Amniotic stem cell (primary cell): ENCODE measurements around the gene CREB3L1.
"Not testable (repeated sequence)": the region's sequence is repeated elsewhere in the genome, so short reads cannot be mapped to it uniquely, and the experiment has no call there.

ENCODE experiments used
- DNase-seq: peaks from one replicate; lab custom pipeline; 2025; lab: John Stamatoyannopoulos, UW

Gene CREB3L1

GRCh38 chr11:46248289-46249102 lies 29.0 kb upstream of the CREB3L1 start:
- DNase-seq: peak; percentile 88

- DNase-seq: no peak
These were observed 28.1 kb upstream of the CREB3L1 start for GRCh38 chr11:46249103-46249937.

- DNase-seq: no peak
These were observed 27.3 kb upstream of the CREB3L1 start for GRCh38 chr11:46249938-46250744.

GRCh38 chr11:46250745-46251052 lies 26.8 kb upstream of the CREB3L1 start:
- DNase-seq: no peak

GRCh38 chr11:46251954-46252353 lies 25.5 kb upstream of the CREB3L1 start:
- no peak for DNase-seq

- no peak for DNase-seq
These were observed 25.0 kb upstream of the CREB3L1 start for GRCh38 chr11:46252373-46252914.

GRCh38 chr11:46253258-46254132 lies 24.0 kb upstream of the CREB3L1 start:
- no peak for DNase-seq

GRCh38 chr11:46254133-46254491 lies 23.4 kb upstream of the CREB3L1 start:
- no peak for DNase-seq

GRCh38 chr11:46256540-46257001 lies 20.9 kb upstream of the CREB3L1 start:
- no peak for DNase-seq

GRCh38 chr11:46259347-46259746 lies 18.1 kb upstream of the CREB3L1 start:
- DNase-seq: not testable (repeated sequence)

GRCh38 chr11:46259971-46260560 lies 17.4 kb upstream of the CREB3L1 start:
- no peak for DNase-seq

GRCh38 chr11:46263120-46263519 lies 14.3 kb upstream of the CREB3L1 start:
- DNase-seq: no peak

GRCh38 chr11:46264030-46264429 lies 13.4 kb upstream of the CREB3L1 start:
- DNase-seq: no peak

GRCh38 chr11:46264976-46265375 lies 12.5 kb upstream of the CREB3L1 start:
- no peak for DNase-seq

- no peak for DNase-seq
These were observed 11.7 kb upstream of the CREB3L1 start for GRCh38 chr11:46265764-46266163.

- no peak for DNase-seq
These were observed 9.5 kb upstream of the CREB3L1 start for GRCh38 chr11:46267930-46268329.

- DNase-seq: no peak
These were observed 6.8 kb upstream of the CREB3L1 start for GRCh38 chr11:46270684-46271083.

- no peak for DNase-seq
These were observed 6.1 kb upstream of the CREB3L1 start for GRCh38 chr11:46271407-46271806.

- no peak for DNase-seq
These were observed 5.3 kb upstream of the CREB3L1 start for GRCh38 chr11:46271875-46272815.
